K562 (cell line): ENCODE measurements around the gene LRP1. TPM values are rescaled to one million over a fixed set of nuclear protein-coding genes. Genes with fewer than 3 reads are reported as not detected.

Experiments
- ATAC-seq: fragments of 200-7000 bp; cut with Tn5 transposase; 3 replicates; pipeline ENCODE4 v1.9.1; 2020; ENCODE audit warnings: moderate library complexity
- BruUV-seq: library from RNA; stranded (reverse); fragments of 400-500 nt; replicated peaks from 2 replicates; lab custom pipeline; 2021; lab: Mats Ljungman, UMichigan
- CTCF ChIA-PET: fragments of 300-600 bp; formaldehyde crosslinking; extraction: SDS; loops from one replicate; lab custom pipeline; 2021; ENCODE audit warnings: low intra/inter-chr PET ratio; lab: Yijun Ruan, JAX
- POLR2A ChIA-PET: fragments of 300-600, 350-650 bp; sonication (Branson Sonifier 250); formaldehyde crosslinking; extraction: SDS; loops from one replicate; lab custom pipeline; 2021; ENCODE audit warnings: antibody characterized with exemption, inconsistent platforms; lab: Yijun Ruan, JAX
- DNase-seq, 4 experiments: peaks; one replicate each; pipeline versions ENCODE4 v3.0.0 to v3.0.0-alpha.2; 2011 to 2018; ENCODE audit warnings: low spot score in 3 of 4, mixed read lengths in 3 of 4; ENCODE audit errors: extremely low read depth in 1 of 4
- FAIRE-seq: peaks from 2 replicates; lab custom pipeline; 2011; peaks lifted over from hg19 to GRCh38; lab: Jason Lieb, UNC
- H2AFZ ChIP-seq: 2 replicates; pipeline ENCODE4 v1.6.0; 2011; ENCODE audit warnings: low read depth, low read length, control low read depth, inconsistent platforms
- H3K27ac ChIP-seq: fragments of 200-600 bp; 3 replicates; pipeline ENCODE4 v1.8.0; 2011; ENCODE audit warnings: low read depth, mild to moderate bottlenecking, control low read depth, inconsistent platforms, low read length, moderate library complexity, mixed read lengths; ENCODE audit errors: extremely low read depth
- H3K27me3 ChIP-seq, 2 experiments: fragments of 300-600 bp in 1 of 2; 2 replicates in 1 of 2; 3 replicates in 1 of 2; pipeline versions ENCODE4 v1.6.0 to v1.8.0; 2011; ENCODE audit warnings: inconsistent platforms in 2 of 2, low read length in 2 of 2, mild to moderate bottlenecking in 1 of 2, mixed read lengths in 1 of 2, moderate library complexity in 1 of 2; ENCODE audit not compliant: control insufficient read depth in 2 of 2, insufficient read depth in 2 of 2
- H3K36me3 ChIP-seq: fragments of 300-600 bp; 3 replicates; pipeline ENCODE4 v1.8.0; 2011; ENCODE audit warnings: mild to moderate bottlenecking, low read length, inconsistent platforms; ENCODE audit not compliant: control insufficient read depth, insufficient read depth
- H3K4me1 ChIP-seq, 2 experiments: fragments of 200-600 bp in 1 of 2; replicated peaks in 1 of 2; 2 replicates in 1 of 2; 3 replicates in 1 of 2; pipeline versions ENCODE4 v1.5.1 to v1.8.0; 2011; ENCODE audit warnings: inconsistent platforms in 2 of 2, low read length in 2 of 2, mild to moderate bottlenecking in 1 of 2, mixed read lengths in 1 of 2, moderate library complexity in 1 of 2; ENCODE audit not compliant: control insufficient read depth in 2 of 2, insufficient read depth in 2 of 2
- H3K4me2 ChIP-seq: 2 replicates; pipeline ENCODE4 v1.6.1; 2011; ENCODE audit warnings: low read length, control low read depth, inconsistent platforms, mixed read lengths; ENCODE audit not compliant: insufficient read depth
- H3K4me3 ChIP-seq: fragments of 200-600 bp; sonication (generic), shearing (Covaris generic); 2 replicates; pipeline ENCODE4 v1.5.1; 2016; ENCODE audit warnings: control low read depth, inconsistent platforms
- H3K79me2 ChIP-seq: fragments of 200-600 bp; 3 replicates; pipeline ENCODE4 v1.8.0; 2011; ENCODE audit warnings: low read length, inconsistent platforms; ENCODE audit not compliant: control insufficient read depth, insufficient read depth
- H3K9ac ChIP-seq, 2 experiments: 2 replicates each; pipeline versions ENCODE4 v1.6.0 to v1.6.1; 2011; ENCODE audit warnings: low read depth in 2 of 2, low read length in 2 of 2, control low read depth in 1 of 2, inconsistent platforms in 1 of 2, mild to moderate bottlenecking in 1 of 2, mixed read lengths in 1 of 2; ENCODE audit not compliant: insufficient read depth in 1 of 2
- H3K9me1 ChIP-seq: one replicate; pipeline ENCODE4 v1.6.0; 2011; ENCODE audit warnings: inconsistent platforms, mild to moderate bottlenecking, low read length, moderate library complexity; ENCODE audit not compliant: control insufficient read depth, insufficient read depth
- H3K9me3 ChIP-seq: replicated peaks from 2 replicates; pipeline ENCODE4 v1.5.1; 2011; ENCODE audit warnings: low read depth, low read length, inconsistent platforms; ENCODE audit not compliant: control insufficient read depth, insufficient read depth
- H4K20me1 ChIP-seq: replicated peaks from 2 replicates; pipeline ENCODE4 v1.6.1; 2011; ENCODE audit warnings: low read length, inconsistent platforms, mixed read lengths; ENCODE audit not compliant: control insufficient read depth, insufficient read depth
- CREB3 ChIP-seq: fragments of 450-650 bp; conservative IDR thresholded peaks from 2 replicates; pipeline ENCODE4 v1.6.1; 2016; ENCODE audit warnings: missing genetic modification characterization, low read depth, mild to moderate bottlenecking, missing compliant biosample characterization, moderate library complexity
- DDX20 ChIP-seq: fragments of 450-650 bp; IDR thresholded peaks from 2 replicates; pipeline ENCODE4 v1.6.1; 2016; ENCODE audit warnings: missing genetic modification characterization, low read depth, mild to moderate bottlenecking, missing compliant biosample characterization, moderate library complexity
- EHMT2 ChIP-seq: fragments of 450-650 bp; IDR thresholded peaks from 2 replicates; pipeline ENCODE4 v1.6.1; 2018; ENCODE audit warnings: antibody characterized with exemption
- GABPB1 ChIP-seq: sonication (generic); formaldehyde crosslinking; IDR thresholded peaks from 2 replicates; pipeline ENCODE4 v1.8.0; 2022; ENCODE audit warnings: mild to moderate bottlenecking, missing genetic modification reagents
- HNRNPL ChIP-seq: fragments of 200-400 bp; formaldehyde crosslinking; IDR thresholded peaks from 2 replicates; pipeline ENCODE4 v1.6.1; 2017; ENCODE audit warnings: low read depth, mild to moderate bottlenecking, low read length
- LCOR ChIP-seq: sonication (generic); formaldehyde crosslinking; IDR thresholded peaks from 2 replicates; pipeline ENCODE4 v1.8.0; 2022; ENCODE audit warnings: mild to moderate bottlenecking, missing genetic modification reagents
- MAZ ChIP-seq, 2 experiments: fragments of 450-650 bp in 1 of 2; sonication (generic) in 1 of 2; formaldehyde crosslinking; IDR thresholded peaks in 1 of 2; conservative IDR thresholded peaks in 1 of 2; 2 replicates each; pipeline versions ENCODE4 v1.4.0 to v1.5.0; 2020; ENCODE audit warnings: mild to moderate bottlenecking in 1 of 2, missing genetic modification reagents in 1 of 2
- POLR3A ChIP-seq: IDR thresholded peaks from 2 replicates; pipeline ENCODE4 v1.6.1; 2011; ENCODE audit warnings: borderline replicate concordance, mild to moderate bottlenecking, moderate library complexity; ENCODE audit not compliant: insufficient read length, insufficient read depth; ENCODE audit errors: extremely low read depth
- POLR3G ChIP-seq: IDR thresholded peaks from 2 replicates; pipeline ENCODE4 v1.6.1; 2011; ENCODE audit not compliant: insufficient read length, insufficient replicate concordance; ENCODE audit errors: extremely low read depth
- PRDM10 ChIP-seq: fragments of 450-650 bp; IDR thresholded peaks from 2 replicates; pipeline ENCODE4 v1.6.1; 2018; ENCODE audit not compliant: partially characterized antibody
- RBM34 ChIP-seq: fragments of 200-400 bp; formaldehyde crosslinking; IDR thresholded peaks from 2 replicates; pipeline ENCODE4 v1.6.1; 2018; ENCODE audit warnings: low read length, borderline replicate concordance; ENCODE audit not compliant: insufficient read depth
- ZSCAN29 ChIP-seq: fragments of 450-650 bp; IDR thresholded peaks from 2 replicates; pipeline ENCODE4 v1.6.1; 2017
- WGBS: fragments of 100-300 bp; shearing (Covaris generic); methylation state at CpG from one replicate; pipeline ENCODE4 v1.1.6; 2016; ENCODE audit warnings: low coverage, mixed read lengths; ENCODE audit not compliant: insufficient coverage; ENCODE audit errors: missing lambda C conversion rate; 5-methylcytosine and 5-hydroxymethylcytosine counted together
- in situ Hi-C: fragments of 300-500 bp; cut with MboI; formaldehyde crosslinking; loops from 4 replicates; pipeline ENCODE4 v1.15.0; 2018; ENCODE audit warnings: inconsistent platforms, mixed read lengths
- intact Hi-C: fragments of 100-400 bp; cut with micrococcal nuclease; formaldehyde crosslinking; loops from 2 replicates; pipeline ENCODE4 v1.14.2; 2022
- polyA plus RNA-seq, 8 experiments: library from polyadenylated mRNA; depleted of rRNA in 4 of 8; stranded (reverse) in 5 of 8; unstranded in 3 of 8; fragments of >200 nt; fragmentation: Nextera tagmentation in 2 of 8; fragmentation: Illumina TruSeq in 1 of 8; extraction: Ambion mirVana in 2 of 8; extraction: Trizol in 1 of 8; gene quantifications; 2 replicates each; pipeline versions ENCODE4 v1.2.1 to v1.2.3, GENCODE V29; 2011 to 2014; ENCODE audit warnings: inconsistent platforms in 1 of 8, missing spikeins in 1 of 8
- total RNA-seq, 7 experiments: library from RNA; depleted of rRNA in 6 of 7; stranded (reverse); fragments of >200 nt in 6 of 7; fragmentation: Illumina TruSeq in 2 of 7; extraction: Trizol in 2 of 7; gene quantifications; 2 replicates each; pipeline versions ENCODE4 v1.2.1 to v1.2.3, GENCODE V29; 2011 to 2021; ENCODE audit warnings: low replicate concordance in 1 of 7
- TF ChIP-seq, protein P1 (sequence below): fragments of 250-450 bp; sonication (Bioruptor Pico); IDR thresholded peaks from 2 replicates; pipeline ENCODE4 v1.5.0; 2022; ENCODE audit warnings: mild to moderate bottlenecking

The LRP1 gene
- total and polyA plus RNA-seq, 9 of the 15 experiments (the other 6 are each of a cell fraction or from before 2014, with no cell fraction given): 0.04 to 0.64 (median 0.19) TPM; not detected in 2

DNA sequence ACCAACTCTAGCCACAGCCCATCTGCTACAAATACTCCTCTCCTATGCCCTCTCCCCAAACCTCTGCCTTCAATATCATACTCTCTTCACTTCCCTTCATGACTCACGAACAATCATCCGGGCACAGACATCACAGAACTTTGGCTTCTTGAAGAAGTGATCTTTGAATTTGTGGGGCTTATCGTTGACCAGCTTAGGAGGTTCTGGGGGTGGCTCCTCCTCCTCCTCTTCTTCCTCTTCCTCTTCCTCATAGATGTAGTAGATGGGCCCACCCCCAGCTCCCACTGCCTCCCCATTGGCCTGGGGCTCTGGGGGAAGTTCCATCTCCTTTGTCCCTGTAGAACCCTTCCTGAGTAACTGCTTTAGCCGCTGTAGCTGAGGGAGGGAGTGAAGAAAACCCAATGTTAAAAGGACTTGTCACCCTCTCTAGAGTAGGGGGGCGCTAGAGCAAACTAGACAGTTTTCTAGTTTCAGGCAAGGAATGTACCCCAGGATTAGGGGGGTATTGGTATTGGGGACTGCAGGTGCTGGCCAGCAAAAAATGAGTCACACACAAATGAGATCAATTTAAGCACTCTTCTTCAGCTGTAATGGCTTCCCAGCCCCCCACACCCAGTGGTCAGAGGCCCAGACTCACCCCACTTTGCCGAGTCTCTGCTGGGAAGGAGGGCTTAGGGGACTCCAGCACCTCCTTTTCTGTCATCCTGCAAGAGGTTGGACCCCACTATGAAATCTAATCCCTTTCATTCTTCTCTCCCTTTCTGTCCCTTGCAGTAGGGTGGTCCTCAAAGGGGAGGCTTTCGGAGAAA, 120.9 kb downstream of the LRP1 start (continued):
- no peak for TF ChIP-seq POLR3G
- TF ChIP-seq, protein P1, sequence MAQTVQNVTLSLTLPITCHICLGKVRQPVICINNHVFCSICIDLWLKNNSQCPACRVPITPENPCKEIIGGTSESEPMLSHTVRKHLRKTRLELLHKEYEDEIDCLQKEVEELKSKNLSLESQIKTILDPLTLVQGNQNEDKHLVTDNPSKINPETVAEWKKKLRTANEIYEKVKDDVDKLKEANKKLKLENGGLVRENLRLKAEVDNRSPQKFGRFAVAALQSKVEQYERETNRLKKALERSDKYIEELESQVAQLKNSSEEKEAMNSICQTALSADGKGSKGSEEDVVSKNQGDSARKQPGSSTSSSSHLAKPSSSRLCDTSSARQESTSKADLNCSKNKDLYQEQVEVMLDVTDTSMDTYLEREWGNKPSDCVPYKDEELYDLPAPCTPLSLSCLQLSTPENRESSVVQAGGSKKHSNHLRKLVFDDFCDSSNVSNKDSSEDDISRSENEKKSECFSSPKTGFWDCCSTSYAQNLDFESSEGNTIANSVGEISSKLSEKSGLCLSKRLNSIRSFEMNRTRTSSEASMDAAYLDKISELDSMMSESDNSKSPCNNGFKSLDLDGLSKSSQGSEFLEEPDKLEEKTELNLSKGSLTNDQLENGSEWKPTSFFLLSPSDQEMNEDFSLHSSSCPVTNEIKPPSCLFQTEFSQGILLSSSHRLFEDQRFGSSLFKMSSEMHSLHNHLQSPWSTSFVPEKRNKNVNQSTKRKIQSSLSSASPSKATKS: no peak
- no peak for TF ChIP-seq EHMT2
- no peak for TF ChIP-seq MAZ (CRISPR knock-in tag; conservative IDR thresholded peaks at IDR 0.05 in 1 of 2, IDR thresholded peaks at IDR 0.05 in 1 of 2)
- no peak for TF ChIP-seq GABPB1 (CRISPR knock-in tag)

DNA sequence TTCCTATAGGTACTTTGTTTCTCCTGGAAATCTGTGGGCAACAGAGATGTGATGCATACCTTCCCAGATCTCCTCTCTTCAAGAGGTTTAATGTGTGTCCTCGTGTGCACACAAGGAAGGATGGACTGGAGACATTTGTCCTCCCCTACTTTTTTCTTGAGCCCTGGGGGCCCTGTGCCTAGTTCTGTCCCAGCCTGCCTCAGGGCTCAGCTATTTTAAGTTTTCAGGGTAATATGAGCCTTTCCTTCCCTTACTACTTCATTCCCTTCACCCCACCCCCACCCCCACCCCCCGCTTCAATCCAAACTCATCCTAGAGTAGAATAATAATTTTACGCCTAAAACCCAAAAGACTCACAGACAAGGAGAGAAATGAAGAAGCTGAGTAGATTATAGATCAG, 122.3 kb downstream of the LRP1 start:
- FAIRE-seq: no peak
- no peak overlapping the region for H3K4me2 ChIP-seq
- POLR2A ChIA-PET: interaction anchor here (0.9 to 1.7 kb wide), 3 partner anchors 10 to 64 kb away, joined by 3 read pairs; no protein-coding TSS in a partner anchor
- CTCF ChIA-PET: no interaction called here
- no peaks in the 10 kb centered on the region for H3K27me3 ChIP-seq
- no peak overlapping the region for H3K4me3 ChIP-seq
- no peaks in the 10 kb centered on the region for H4K20me1 ChIP-seq
- no peaks in the 10 kb centered on the region; the same call in 2 of the 3 replicates for H3K36me3 ChIP-seq
- H2AFZ ChIP-seq: no peak overlapping the region
- 81% methylated on average over 3 of the region's 3 CpGs for WGBS
- no peaks in the 10 kb centered on the region for H3K9me3 ChIP-seq
- no peak for ATAC-seq
- DNase-seq: no peak
- peaks cover 7 to 10% of the 10 kb centered on the region in 2 experiments; a peak in 4 of 5 replicates for H3K4me1 ChIP-seq
- H3K79me2 ChIP-seq: no peaks in the 10 kb centered on the region
- in situ Hi-C loops: no loop called here
- BruUV-seq: no TSS peak
- intact Hi-C loops: no loop called here
- no peak overlapping the region for H3K9ac ChIP-seq
- H3K27ac ChIP-seq: no peak overlapping the region
- H3K9me1 ChIP-seq: no peaks in the 10 kb centered on the region
- TF ChIP-seq DDX20 (tag) (no peak), HNRNPL (no peak), RBM34 (no peak), ZSCAN29 (no peak), LCOR (CRISPR knock-in tag) (no peak), POLR3A (no peak), PRDM10 (no peak), CREB3 (tag) (no peak)
